Endothelial cell of umbilical vein (primary cell): ENCODE measurements around the gene GAPVD1. TPM values are rescaled to one million over a fixed set of nuclear protein-coding genes. Genes with fewer than 3 reads are reported as not detected.

Experiments
- BruUV-seq: library from RNA; stranded (reverse); fragments of 400-500 nt; replicated peaks from 2 replicates; lab custom pipeline; 2021; lab: Mats Ljungman, UMichigan
- CTCF ChIA-PET: fragments of 300-600, 350-600 bp; sonication (Branson Sonifier 250); formaldehyde crosslinking; loops from one replicate; lab custom pipeline; 2021; ENCODE audit warnings: antibody characterized with exemption, inconsistent platforms; lab: Charles Lee
- POLR2A ChIA-PET: fragments of 300-600, 350-600 bp; sonication (Branson Sonifier 250); formaldehyde crosslinking; loops from one replicate; lab custom pipeline; 2021; ENCODE audit warnings: antibody characterized with exemption, inconsistent platforms; lab: Charles Lee
- DNase-seq: peaks from one replicate; pipeline ENCODE4 v3.0.0-alpha.2; 2011; ENCODE audit warnings: low read depth, low spot score
- FAIRE-seq: peaks from 2 replicates; lab custom pipeline; 2011; peaks lifted over from hg19 to GRCh38; lab: Jason Lieb, UNC
- H2AFZ ChIP-seq: 2 replicates; pipeline ENCODE4 v1.6.0; 2012; ENCODE audit warnings: low read depth, low read length, control low read depth, inconsistent platforms
- H3K27ac ChIP-seq: 2 replicates; pipeline ENCODE4 v1.5.1; 2011; ENCODE audit warnings: low read depth, mild to moderate bottlenecking, control low read depth, low read length, moderate library complexity; ENCODE audit not compliant: insufficient read depth
- H3K27me3 ChIP-seq, 2 experiments: 2 replicates each; pipeline versions ENCODE4 v1.6.0 to v1.6.1; 2011; ENCODE audit warnings: low read length in 2 of 2, mixed read lengths in 1 of 2; ENCODE audit not compliant: control insufficient read depth in 2 of 2, insufficient read depth in 2 of 2
- H3K36me3 ChIP-seq, 2 experiments: 2 replicates in 1 of 2; 3 replicates in 1 of 2; pipeline ENCODE4 v1.5.1; 2011; ENCODE audit warnings: low read length in 2 of 2, mild to moderate bottlenecking in 1 of 2, moderate library complexity in 1 of 2; ENCODE audit not compliant: control insufficient read depth in 2 of 2, insufficient read depth in 2 of 2; ENCODE audit errors: extremely low read depth in 1 of 2
- H3K4me1 ChIP-seq: 3 replicates; pipeline ENCODE4 v1.5.1; 2011; ENCODE audit warnings: mild to moderate bottlenecking, low read length; ENCODE audit not compliant: control insufficient read depth, insufficient read depth; ENCODE audit errors: extremely low read depth
- H3K4me2 ChIP-seq: 2 replicates; pipeline ENCODE4 v1.6.1; 2011; ENCODE audit warnings: low read length, control low read depth, mixed read lengths; ENCODE audit not compliant: insufficient read depth
- H3K4me3 ChIP-seq, 3 experiments: fragments of 200-600 bp in 1 of 3; sonication (generic), shearing (Covaris generic) in 1 of 3; replicated peaks in 1 of 3; 2 replicates each; pipeline ENCODE4 v1.5.1; 2011 to 2016; ENCODE audit warnings: control low read depth in 3 of 3, low read length in 3 of 3, mild to moderate bottlenecking in 2 of 3, inconsistent platforms in 1 of 3, low read depth in 1 of 3, moderate library complexity in 1 of 3; ENCODE audit not compliant: insufficient read depth in 1 of 3
- H3K79me2 ChIP-seq: 2 replicates; pipeline ENCODE4 v1.6.0; 2012; ENCODE audit warnings: low read length, inconsistent platforms; ENCODE audit not compliant: control insufficient read depth, insufficient read depth
- H3K9ac ChIP-seq: replicated peaks from 2 replicates; pipeline ENCODE3; 2011; ENCODE audit warnings: low read length, control low read depth; ENCODE audit not compliant: insufficient read depth; ENCODE audit errors: extremely low read depth
- H3K9me1 ChIP-seq: replicated peaks from 3 replicates; pipeline ENCODE4 v1.6.0; 2011; ENCODE audit warnings: mild to moderate bottlenecking, low read length; ENCODE audit not compliant: control insufficient read depth, insufficient read depth; ENCODE audit errors: extremely low read depth
- H3K9me3 ChIP-seq: replicated peaks from 2 replicates; pipeline ENCODE4 v1.5.1; 2012; ENCODE audit warnings: low read length, inconsistent platforms; ENCODE audit not compliant: control insufficient read depth, insufficient read depth
- H4K20me1 ChIP-seq: replicated peaks from 2 replicates; pipeline ENCODE3; 2011; ENCODE audit warnings: mild to moderate bottlenecking, low read length; ENCODE audit not compliant: control insufficient read depth, insufficient read depth; ENCODE audit errors: extremely low read depth
- CTCF ChIP-seq, 2 donors: IDR thresholded peaks; 1 replicate in 1 of 2; 2 replicates in 1 of 2; pipeline ENCODE4 v1.5.1; 2011; ENCODE audit warnings: low read length in 2 of 2, mild to moderate bottlenecking in 2 of 2, moderate library complexity in 2 of 2, control low read depth in 1 of 2, inconsistent platforms in 1 of 2, low read depth in 1 of 2; ENCODE audit not compliant: insufficient read depth in 1 of 2; ENCODE audit errors: extremely low read depth in 1 of 2
- EZH2 ChIP-seq: IDR thresholded peaks from 2 replicates; pipeline ENCODE4 v1.6.1; 2012; ENCODE audit warnings: borderline replicate concordance, low read depth, mild to moderate bottlenecking, moderate library complexity, low read length, inconsistent platforms; ENCODE audit not compliant: severe bottlenecking
- FOS ChIP-seq: IDR thresholded peaks from 2 replicates; pipeline ENCODE4 v1.6.1; 2011; ENCODE audit warnings: mild to moderate bottlenecking, low read length, moderate library complexity, borderline replicate concordance; ENCODE audit not compliant: insufficient read depth
- GATA2 ChIP-seq: IDR thresholded peaks from 2 replicates; pipeline ENCODE4 v1.7.0; 2011; ENCODE audit warnings: low read depth, mild to moderate bottlenecking, moderate library complexity, mixed read lengths, low read length; ENCODE audit not compliant: insufficient read length, insufficient read depth
- JUN ChIP-seq: IDR thresholded peaks from 2 replicates; pipeline ENCODE4 v1.6.1; 2011; ENCODE audit warnings: borderline replicate concordance, low read depth; ENCODE audit not compliant: insufficient read length, insufficient read depth
- MAX ChIP-seq: IDR thresholded peaks from 2 replicates; pipeline ENCODE4 v1.6.1; 2011; ENCODE audit not compliant: insufficient read depth, insufficient read length
- MYC ChIP-seq: IDR thresholded peaks from one replicate; pipeline ENCODE4 v1.6.1; 2011; ENCODE audit warnings: mild to moderate bottlenecking, low read depth, low read length
- POLR2A ChIP-seq: IDR thresholded peaks from 2 replicates; pipeline ENCODE4 v1.6.1; 2012; ENCODE audit warnings: low read depth, mild to moderate bottlenecking, control low read depth, low read length
- POLR2AphosphoS5 ChIP-seq: IDR thresholded peaks from 2 replicates; pipeline ENCODE4 v1.6.1; 2012; ENCODE audit warnings: low read depth, mild to moderate bottlenecking, control low read depth, low read length, moderate library complexity; ENCODE audit not compliant: insufficient read depth
- dilution Hi-C: fragments of 300-500 bp; cut with MboI; formaldehyde crosslinking; loops from one replicate; pipeline ENCODE4 v1.15.0; 2019; ENCODE audit warnings: low sequenced_read_pairs; ENCODE audit not compliant: extremely low pct_ligation_motif_present
- intact Hi-C: fragments of 100-400 bp; cut with micrococcal nuclease; formaldehyde crosslinking; loops from one replicate; pipeline ENCODE4 v1.10.0; 2022
- polyA plus RNA-seq, 4 experiments: library from polyadenylated mRNA; depleted of rRNA in 3 of 4; stranded (reverse) in 3 of 4; unstranded in 1 of 4; fragments of >200 nt; gene quantifications; 2 replicates each; pipeline versions ENCODE4 v1.2.1 to v1.2.3, GENCODE V29; 2011 to 2012; ENCODE audit warnings: missing spikeins in 1 of 4
- total RNA-seq: library from RNA; stranded (reverse); gene quantifications from 2 replicates; pipeline ENCODE4 v1.2.3, GENCODE V29; 2021

GAPVD1 gene
- total and polyA plus RNA-seq, 2 donors (not counting 3 experiments of a cell fraction or from before 2014, with no cell fraction given): 10.7 to 53.2 TPM

- dilution Hi-C loops (no loop called here), intact Hi-C loops (no loop called here)
- Histone ChIP-seq H3K9me1 (no peaks in the 10 kb centered on the region), H3K36me3 (no peaks in the 10 kb centered on the region), H3K9me3 (no peaks in the 10 kb centered on the region), H3K4me3 (no peak overlapping the region), H3K4me2 (no peak overlapping the region), H3K79me2 (peaks cover 74% of the 10 kb centered on the region), H3K9ac (no peak overlapping the region), H4K20me1 (peaks cover 2% of the 10 kb centered on the region), H2AFZ (no peak overlapping the region), H3K27ac (no peak overlapping the region), H3K4me1 (no peaks in the 10 kb centered on the region), H3K27me3 (no peaks in the 10 kb centered on the region)
- DNase-seq (no peak), FAIRE-seq (no peak)
- ChIA-PET CTCF (interaction anchor here (1.0 kb wide), 1 partner anchor 11 kb away, joined by 4 read pairs; no protein-coding TSS in a partner anchor), POLR2A (no interaction called here)
- TF ChIP-seq MYC (no peak), POLR2AphosphoS5 (no peak), CTCF (IDR thresholded peaks at IDR 0.05; ENCODE audit: extremely low read depth in 1 of 2, insufficient read depth in 1 of 2, low read depth in 1 of 2, low read length in 2 of 2) (no peak), GATA2 (no peak), FOS (no peak), POLR2A (no peak)
- no TSS peak for BruUV-seq
Measured at GRCh38 chr9:125277411-125277810, 15.8 kb downstream of the GAPVD1 start.

- H3K9ac ChIP-seq: no peak overlapping the region
- H3K36me3 ChIP-seq: no peaks in the 10 kb centered on the region
Measured at GRCh38 chr9:125280945-125281344, 19.3 kb downstream of the GAPVD1 start.

More at GRCh38 chr9:125280945-125281344, 19.3 kb downstream of the GAPVD1 start:
- H3K27ac ChIP-seq: no peak overlapping the region
- H4K20me1 ChIP-seq: peaks cover 2% of the 10 kb centered on the region
- no peak overlapping the region for H3K4me3 ChIP-seq
- CTCF ChIA-PET: interaction anchor here (1.0 kb wide), 1 partner anchor 33 kb away, joined by 3 read pairs; no protein-coding TSS in a partner anchor
- no peaks in the 10 kb centered on the region for H3K9me3 ChIP-seq
- H2AFZ ChIP-seq: no peak overlapping the region
- peaks cover 66% of the 10 kb centered on the region for H3K79me2 ChIP-seq
- H3K27me3 ChIP-seq: no peaks in the 10 kb centered on the region
- no peak overlapping the region for H3K4me2 ChIP-seq
- POLR2A ChIA-PET: no interaction called here
- no peaks in the 10 kb centered on the region for H3K9me1 ChIP-seq
- BruUV-seq: no TSS peak
- DNase-seq: no peak
- dilution Hi-C loops: no loop called here
- FAIRE-seq: no peak
- intact Hi-C loops: no loop called here
- TF ChIP-seq POLR2A (no peak), CTCF (IDR thresholded peaks at IDR 0.05; ENCODE audit: extremely low read depth in 1 of 2, insufficient read depth in 1 of 2, low read depth in 1 of 2, low read length in 2 of 2) (no peak), EZH2 (no peak), FOS (no peak), POLR2AphosphoS5 (no peak), MYC (no peak), JUN (no peak), MAX (no peak), GATA2 (no peak)
- H3K4me1 ChIP-seq: no peaks in the 10 kb centered on the region
